ENCODE results near the gene ENO2.
"Not testable (repeated sequence)": the region's sequence is repeated elsewhere in the genome, so short reads cannot be mapped to it uniquely, and the experiment has no call there.

ENO2 gene

DNA sequence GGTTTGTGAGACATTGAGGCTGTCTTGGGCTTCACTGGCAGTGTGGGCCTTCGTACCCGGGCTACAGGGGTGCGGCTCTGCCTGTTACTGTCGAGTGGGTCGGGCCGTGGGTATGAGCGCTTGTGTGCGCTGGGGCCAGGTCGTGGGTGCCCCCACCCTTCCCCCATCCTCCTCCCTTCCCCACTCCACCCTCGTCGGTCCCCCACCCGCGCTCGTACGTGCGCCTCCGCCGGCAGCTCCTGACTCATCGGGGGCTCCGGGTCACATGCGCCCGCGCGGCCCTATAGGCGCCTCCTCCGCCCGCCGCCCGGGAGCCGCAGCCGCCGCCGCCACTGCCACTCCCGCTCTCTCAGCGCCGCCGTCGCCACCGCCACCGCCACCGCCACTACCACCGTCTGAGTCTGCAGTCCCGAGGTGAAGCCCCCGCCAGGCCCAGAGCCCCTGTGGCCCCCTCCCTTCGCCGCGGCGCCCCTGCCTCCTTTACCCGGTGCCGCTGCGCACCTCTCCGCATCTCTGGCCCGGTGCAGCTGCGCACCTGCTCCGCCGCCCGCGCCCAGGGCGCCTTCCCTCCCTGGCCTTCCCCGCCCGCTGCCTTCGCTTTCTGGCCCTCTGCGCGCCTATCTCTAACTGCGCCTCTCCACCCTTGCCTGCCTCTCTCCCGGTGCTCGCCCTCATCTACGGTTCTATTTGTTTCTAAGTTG is at the start of gene ENO2:
TSS of gene ENO2 (plus strand) at position 335 of the 701 bp plus-strand sequence. CDS start 1,253 bp downstream, outside the sequence.
- DNase-seq = peak in 48 of 51 donors; percentile 33 to 92 (median 74)

GRCh38 chr12:6865307-6865706 is 49.1 kb upstream of the ENO2 start:
- DNase-seq = not testable (repeated sequence)

DNA sequence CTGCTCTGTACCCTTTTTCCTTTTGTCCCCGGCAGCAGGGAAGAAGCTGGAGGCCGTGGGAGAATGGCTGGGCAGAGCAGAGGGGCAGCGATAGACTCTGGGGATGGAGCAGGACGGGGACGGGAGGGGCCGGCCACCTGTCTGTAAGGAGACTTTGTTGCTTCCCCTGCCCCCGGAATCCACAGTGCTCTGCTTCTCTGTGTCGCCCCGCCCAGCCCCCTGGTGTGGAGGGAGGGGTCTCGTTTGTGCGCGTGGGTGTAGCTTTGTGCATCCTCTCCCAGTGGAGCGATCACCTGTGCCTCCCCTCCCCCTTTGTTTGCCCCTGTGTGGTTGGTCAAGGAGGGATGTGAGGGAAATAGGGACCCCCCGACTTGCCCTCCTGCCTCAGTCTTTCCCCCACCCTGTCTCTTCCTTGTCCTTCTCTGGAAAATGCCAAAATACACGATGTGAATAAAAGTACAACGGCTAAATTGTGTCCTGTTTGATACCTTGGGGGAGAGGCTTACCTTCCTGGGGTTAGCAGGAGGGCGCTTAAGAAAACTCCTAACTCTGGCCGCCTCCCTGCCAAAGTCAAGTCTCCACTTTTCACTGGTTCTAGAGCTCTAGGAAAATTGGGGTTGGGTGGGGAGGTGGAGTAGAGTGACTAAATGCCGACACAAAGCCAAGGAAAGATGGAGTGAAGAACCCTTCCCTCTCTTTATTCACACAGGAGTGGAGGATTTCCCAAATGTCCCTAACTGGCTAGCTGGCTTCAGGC is 48.0 kb upstream of the ENO2 start:
- no peak for DNase-seq

GRCh38 chr12:6866920-6867412 is 47.4 kb upstream of the ENO2 start:
- DNase-seq = peak in 18 of 51 donors; percentile 32 to 78 (median 50)

DNA sequence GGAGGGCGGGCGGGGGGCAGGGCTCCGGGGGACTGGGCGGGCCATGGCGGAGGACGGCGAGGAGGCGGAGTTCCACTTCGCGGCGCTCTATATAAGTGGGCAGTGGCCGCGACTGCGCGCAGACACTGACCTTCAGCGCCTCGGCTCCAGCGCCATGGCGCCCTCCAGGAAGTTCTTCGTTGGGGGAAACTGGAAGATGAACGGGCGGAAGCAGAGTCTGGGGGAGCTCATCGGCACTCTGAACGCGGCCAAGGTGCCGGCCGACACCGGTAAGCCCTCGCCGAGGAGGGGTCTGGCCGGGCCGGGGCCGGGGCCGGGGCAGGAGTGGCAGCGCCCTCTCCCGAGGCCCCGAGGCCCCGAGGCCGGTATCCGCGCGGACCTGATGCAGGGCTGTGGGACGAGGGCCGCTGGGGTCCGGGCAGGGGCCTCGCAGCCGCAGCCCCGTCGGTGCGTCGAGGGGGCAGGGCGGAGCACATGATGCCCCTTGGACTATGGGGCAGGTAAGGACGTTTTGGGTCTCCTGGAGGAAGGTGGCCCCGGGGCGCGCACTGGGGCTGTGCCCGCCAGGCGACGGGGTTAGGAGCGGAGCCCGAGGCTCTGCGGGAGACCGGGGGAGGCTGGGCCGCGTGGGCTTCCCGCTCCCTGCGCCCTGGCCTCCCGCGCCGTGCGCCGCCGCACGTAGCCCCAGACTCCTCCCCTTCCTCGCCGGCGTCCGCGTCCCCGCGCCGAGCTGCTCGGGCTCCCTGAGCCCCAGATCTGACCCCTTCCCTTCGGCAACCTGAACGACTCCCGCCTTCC is 46.8 kb upstream of the ENO2 start, which contains the start of gene TPI1:
TSS of gene TPI1 (plus strand) at position 119 of the 798 bp plus-strand sequence. CDS start at position 155, 36 bp downstream.
- DNase-seq = peak in 50 of 51 donors; percentile 3 to 92 (median 79)

- peak in 2 of 51 donors; percentile 44 to 76 for DNase-seq
Measured at GRCh38 chr12:6868211-6869048, 46.0 kb upstream of the ENO2 start.

DNA sequence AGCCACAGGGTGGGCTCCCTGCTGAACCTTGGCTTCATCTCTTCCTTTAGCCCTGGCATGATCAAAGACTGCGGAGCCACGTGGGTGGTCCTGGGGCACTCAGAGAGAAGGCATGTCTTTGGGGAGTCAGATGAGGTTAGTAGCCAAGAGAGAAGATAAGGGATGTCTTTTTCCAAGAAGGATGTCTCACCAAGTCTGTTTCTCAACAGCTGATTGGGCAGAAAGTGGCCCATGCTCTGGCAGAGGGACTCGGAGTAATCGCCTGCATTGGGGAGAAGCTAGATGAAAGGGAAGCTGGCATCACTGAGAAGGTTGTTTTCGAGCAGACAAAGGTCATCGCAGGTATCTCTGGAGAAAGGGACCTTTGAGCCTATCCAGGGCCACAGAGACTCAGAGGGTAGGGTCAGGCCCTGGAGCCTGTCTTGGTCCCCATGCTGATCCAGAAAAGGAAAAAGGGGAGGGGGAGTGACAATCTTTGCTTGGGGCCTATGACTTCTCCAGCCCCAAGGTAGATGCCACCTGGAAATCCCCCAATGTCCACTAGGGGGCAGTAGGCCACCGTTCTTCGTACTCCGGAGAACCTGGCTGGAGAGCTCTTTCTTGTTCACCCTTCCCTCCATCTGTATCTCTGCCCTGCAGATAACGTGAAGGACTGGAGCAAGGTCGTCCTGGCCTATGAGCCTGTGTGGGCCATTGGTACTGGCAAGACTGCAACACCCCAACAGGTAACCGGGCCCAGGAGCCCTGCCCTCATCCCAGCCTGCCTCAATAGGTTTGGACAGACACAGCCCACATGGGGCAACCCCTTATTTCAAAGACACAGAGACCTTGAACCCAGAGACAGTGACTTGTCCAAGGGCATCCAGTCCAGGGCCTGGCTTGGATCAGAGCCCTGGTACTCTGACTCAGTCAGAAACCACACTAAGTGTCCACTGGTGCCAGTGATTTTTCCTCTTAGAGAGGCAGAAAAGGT is 45.0 kb upstream of the ENO2 start:
- peak in 47 of 51 donors; percentile 2 to 83 (median 55) for DNase-seq

DNA sequence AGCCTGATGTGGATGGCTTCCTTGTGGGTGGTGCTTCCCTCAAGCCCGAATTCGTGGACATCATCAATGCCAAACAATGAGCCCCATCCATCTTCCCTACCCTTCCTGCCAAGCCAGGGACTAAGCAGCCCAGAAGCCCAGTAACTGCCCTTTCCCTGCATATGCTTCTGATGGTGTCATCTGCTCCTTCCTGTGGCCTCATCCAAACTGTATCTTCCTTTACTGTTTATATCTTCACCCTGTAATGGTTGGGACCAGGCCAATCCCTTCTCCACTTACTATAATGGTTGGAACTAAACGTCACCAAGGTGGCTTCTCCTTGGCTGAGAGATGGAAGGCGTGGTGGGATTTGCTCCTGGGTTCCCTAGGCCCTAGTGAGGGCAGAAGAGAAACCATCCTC is 44.1 kb upstream of the ENO2 start:
- not testable (repeated sequence) for DNase-seq

GRCh38 chr12:6871052-6871957 is 43.1 kb upstream of the ENO2 start:
- no peak for DNase-seq

- peak in 49 of 51 donors; percentile 18 to 86 (median 68) for DNase-seq
Measured at GRCh38 chr12:6872073-6873048, 42.0 kb upstream of the ENO2 start.

DNA sequence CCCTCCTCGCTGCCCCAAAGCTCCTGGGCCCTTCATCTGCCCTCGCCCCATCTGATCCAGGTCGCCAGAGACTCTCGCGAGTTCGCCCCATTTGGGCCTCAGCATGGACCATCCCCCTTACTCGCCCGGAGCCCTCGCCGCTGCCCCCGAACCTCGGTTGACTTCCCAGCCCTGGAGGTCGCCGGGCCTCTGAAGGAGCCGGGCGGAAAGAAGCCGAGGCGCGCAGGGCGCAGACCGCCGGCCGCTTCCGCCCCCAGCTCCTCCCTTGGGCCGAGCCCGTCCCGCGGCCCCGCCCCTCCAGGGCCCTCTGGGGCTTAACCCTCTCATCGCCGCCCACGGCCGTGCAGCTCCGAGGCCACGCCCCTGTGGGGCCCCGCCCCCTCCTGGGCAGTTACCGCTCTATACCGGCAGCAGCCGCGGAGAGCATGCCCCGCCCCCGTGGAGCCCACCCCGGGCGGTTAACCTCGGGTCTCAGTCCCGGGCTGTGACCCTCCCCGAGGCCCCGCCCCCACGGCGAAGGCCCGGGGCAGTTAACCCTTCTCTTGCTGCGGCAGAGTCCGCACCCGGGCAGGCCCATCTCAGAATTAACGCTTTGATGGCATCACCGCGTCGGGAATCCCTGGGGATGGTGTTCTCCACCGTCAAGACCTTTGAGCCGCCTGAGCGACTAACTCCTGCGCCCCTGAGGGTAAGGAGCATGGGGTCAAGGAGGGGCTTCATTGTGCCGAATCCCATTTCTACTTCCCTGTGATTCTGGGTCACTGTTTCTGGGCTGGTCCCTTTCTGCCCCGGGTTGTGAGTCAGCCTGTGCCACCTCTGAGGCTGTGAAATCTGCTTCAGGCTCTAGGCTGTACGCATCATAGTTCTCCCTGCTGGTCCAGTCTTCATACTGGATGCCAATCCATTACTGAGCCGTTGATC is 41.0 kb upstream of the ENO2 start, which contains the start of gene SPSB2:
TSS of gene SPSB2 (minus strand) at position 210 of the 921 bp plus-strand sequence. CDS start 402 bp downstream, outside the sequence.
- peak; percentile 50 to 97 (median 89) for DNase-seq

- not testable (repeated sequence) for DNase-seq
Measured at GRCh38 chr12:6874015-6874368, 40.4 kb upstream of the ENO2 start.

DNA sequence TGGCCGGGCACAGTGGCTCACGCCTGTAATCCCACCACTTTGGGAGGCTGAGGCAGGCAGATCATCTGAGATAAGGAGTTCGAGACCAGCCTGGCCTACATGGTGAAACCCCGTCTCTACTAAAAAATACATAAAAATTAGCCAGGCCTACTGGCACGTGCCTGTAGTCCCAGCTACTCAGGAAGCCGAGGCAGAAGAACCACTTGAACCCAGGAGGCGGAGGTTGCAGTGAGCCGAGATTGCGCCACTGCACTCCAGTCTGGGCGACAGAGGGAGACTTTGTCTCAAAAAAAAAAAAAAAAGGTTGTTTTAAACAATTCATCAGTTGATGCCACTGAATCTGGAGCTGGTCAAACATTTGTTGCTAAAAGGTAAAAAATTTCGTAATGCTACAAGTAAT is 34.6 kb upstream of the ENO2 start:
- DNase-seq = not testable (repeated sequence)

- DNase-seq = no peak
Measured at GRCh38 chr12:6883252-6883651, 31.1 kb upstream of the ENO2 start.

DNA sequence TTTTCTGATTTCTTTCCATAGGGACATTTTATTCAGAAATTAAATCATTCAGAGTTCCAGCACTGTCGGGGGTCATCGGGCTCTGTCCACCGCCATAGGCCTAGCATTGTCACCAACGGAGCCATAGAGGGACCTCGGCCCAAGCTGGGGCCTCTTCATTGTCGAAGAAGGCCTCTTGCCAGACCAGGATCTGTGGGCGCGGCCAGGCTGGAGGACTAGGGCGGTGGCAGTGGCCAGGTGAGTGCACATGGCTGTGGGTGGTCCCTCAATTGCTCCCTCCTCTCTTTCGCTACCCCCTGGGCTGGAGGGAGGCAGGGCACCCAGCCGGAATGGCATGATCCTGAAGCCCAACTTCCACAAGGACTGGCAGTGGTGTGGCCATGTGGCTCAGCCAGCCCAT is 30.7 kb upstream of the ENO2 start:
- no peak for DNase-seq

- no peak for DNase-seq
Measured at GRCh38 chr12:6884539-6884938, 29.8 kb upstream of the ENO2 start.

All from hypothalamus (tissue), 51 donors.